Heart left ventricle (tissue), 16 donors: ENCODE data around the gene GALNT9. TPM values are rescaled to one million over a fixed set of nuclear protein-coding genes. Genes with fewer than 3 reads are reported as not detected.
A peak's percentile ranks its signal among the peaks of the same experiment; 100 is the strongest.

Source experiments
- ATAC-seq, 4 donors: fragments of 200-7000 bp; cut with Tn5 transposase; one replicate each; pipeline ENCODE4 v1.9.1; 2020 to 2022; ENCODE audit warnings: moderate library complexity in 4 of 4, mild to moderate bottlenecking in 3 of 4, moderate number of reproducible peaks in 1 of 4
- DNase-seq, 5 donors: peaks; one replicate each; pipeline ENCODE4 v3.0.0-alpha.2; 2020
- H3K27ac ChIP-seq, 12 donors: fragments of 200-600 bp; sonication (generic) in 4 of 12; one replicate each; pipeline versions ENCODE4 v1.5.0 to v1.8.0; 2016 to 2022; ENCODE audit warnings: mild to moderate bottlenecking in 2 of 12
- H3K27me3 ChIP-seq, 9 donors: fragments of 200-600 bp; sonication (generic) in 2 of 9; one replicate each; pipeline versions ENCODE4 v1.5.1 to v1.8.0; 2016 to 2022; ENCODE audit warnings: mild to moderate bottlenecking in 3 of 9
- H3K36me3 ChIP-seq, 9 donors: fragments of 200-600 bp; sonication (generic) in 2 of 9; one replicate each; pipeline versions ENCODE4 v1.5.0 to v1.8.0; 2018 to 2022; ENCODE audit warnings: mild to moderate bottlenecking in 2 of 9
- H3K4me1 ChIP-seq, 12 donors: fragments of 200-600 bp; sonication (generic) in 4 of 12; one replicate each; pipeline versions ENCODE4 v1.5.0 to v1.8.0; 2016 to 2022; ENCODE audit warnings: mild to moderate bottlenecking in 3 of 12
- H3K4me3 ChIP-seq, 12 donors: fragments of 200-600 bp; sonication (generic) in 4 of 12; one replicate each; pipeline versions ENCODE4 v1.5.0 to v1.8.0; 2017 to 2022; ENCODE audit warnings: mild to moderate bottlenecking in 9 of 12, moderate library complexity in 4 of 12
- H3K9me3 ChIP-seq, 12 donors: fragments of 200-600 bp; sonication (generic) in 4 of 12; one replicate each; pipeline versions ENCODE4 v1.5.0 to v1.8.0; 2016 to 2022; ENCODE audit warnings: mild to moderate bottlenecking in 1 of 12
- POLR2A ChIP-seq, 2 donors: fragments of 450-650 bp; IDR thresholded peaks; one replicate each; pipeline ENCODE4 v1.6.1; 2017; ENCODE audit warnings: antibody characterized with exemption in 2 of 2, mild to moderate bottlenecking in 2 of 2, moderate library complexity in 2 of 2
- WGBS, 4 donors: extraction: QIAGEN DNeasy Blood & Tissue Kit in 2 of 4; methylation state at CpG; one replicate each; pipeline versions ENCODE4 v1.1.5 to v1.1.7; 2013 to 2018; 5-methylcytosine and 5-hydroxymethylcytosine counted together
- intact Hi-C, 10 donors: fragments of 100-400 bp; cut with DNase I; formaldehyde crosslinking; loops; one replicate each; pipeline versions ENCODE4 v1.11.1 to v1.14.2; 2022
- polyA plus RNA-seq, 2 donors: library from polyadenylated mRNA; stranded (reverse); fragments of 200-250 nt; gene quantifications; one replicate each; pipeline ENCODE4 v1.2.3, GENCODE V29; 2013
- total RNA-seq, 9 donors: library from RNA; depleted of rRNA in 2 of 9; stranded (reverse); fragments of >200 nt in 2 of 9; fragmentation: NEBNext Ultra II Directional in 3 of 9; extraction: Animal tissue kit (Norgen Biotek cat#: 25700) in 3 of 9; gene quantifications; one replicate each; pipeline versions ENCODE4 v1.1.0 to v1.2.4, GENCODE V29; 2016 to 2023
- TF ChIP-seq, protein P1 (sequence below), 12 donors: fragments of 200-600 bp; sonication (generic) in 4 of 12; IDR thresholded peaks; one replicate each; pipeline versions ENCODE4 v1.5.0 to v1.8.0; 2018 to 2022; ENCODE audit warnings: antibody characterized with exemption in 12 of 12, mild to moderate bottlenecking in 5 of 12
- donor health status: ischemic (EF 13 %, LVEDD 7.1; RV severe dilation, severe dysfunction).
- donor health status: healthy with polysubstance abuse.
- donor health status: DM: no; HTN: yes; CAD: no.
- donor health status: DM: no; HTN: no; CAD: no.
- donor health status: ischemic (EF 25% LVEDD 6.9; RV normal size, moderate dysfunction).
- donor health status: ischemic (EF 25% LVEDD 5.7; RV mildly dilated, moderate dysfunction).
- donor health status: healthy.
- donor health status: DM: yes; HTN: yes; CAD: no.
- donor health status: ischemic (EF 35%, LVEDD 5.7; RV mildly dilated, moderate dysfunction).
- donor health status: nonischemic (EF 11% LVEDD 7.7; RV severe dilation, severe dysfunction).
- donor health status: DM: yes; HTN: yes; CAD: no.
- donor health status: PGD.
- donor health status: ischemic (EF 29% LVEDD 5.4; RV normal size, mild dysfunction).
- donor health status: nonischemic (EF 23%, LVEDD 6.1; RV moderate dilation, normal function).

The GALNT9 gene
- total and polyA plus RNA-seq, 11 donors, result 10.3 TPM; not detected in 10

DNA sequence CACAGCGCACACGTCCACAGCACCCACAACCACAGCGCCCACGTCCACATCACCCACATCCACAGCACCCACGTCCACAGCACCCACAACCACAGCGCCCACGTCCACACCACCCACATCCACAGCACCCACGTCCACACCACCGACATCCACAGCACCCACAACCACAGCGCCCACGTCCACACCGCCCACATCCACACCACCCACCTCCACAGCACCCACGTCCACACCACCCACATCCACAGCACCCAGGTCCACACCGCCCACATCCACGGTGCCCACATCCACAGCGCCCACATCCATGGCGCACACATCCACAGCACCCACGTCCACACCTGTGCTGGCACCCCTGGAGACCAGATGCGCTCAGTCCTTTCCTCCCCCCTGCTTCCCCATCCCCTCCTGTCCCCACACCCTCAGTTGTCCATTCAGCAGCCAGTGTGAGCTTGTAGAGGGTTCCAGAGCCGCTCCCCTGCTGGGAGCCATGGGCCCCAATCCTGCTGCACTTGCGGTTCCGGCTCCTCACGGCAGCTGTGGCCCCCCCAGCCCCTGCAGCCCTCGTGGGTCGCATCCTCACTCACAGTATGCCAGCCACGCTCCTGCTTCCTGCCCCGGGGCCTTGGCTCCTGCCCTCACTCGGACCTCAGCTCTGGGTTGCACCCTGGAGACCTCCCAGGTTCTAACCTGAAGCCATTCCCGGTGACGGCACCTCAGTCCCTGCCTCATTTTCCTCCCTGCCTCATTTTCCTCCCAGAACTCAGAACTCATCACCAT is 37.8 kb downstream of the GALNT9 start:
- Histone ChIP-seq H3K4me1 (peaks cover 0 to 2% (median 0%) of the 10 kb centered on the region in 12 donors), H3K27ac (no peak overlapping the region), H3K27me3 (peaks cover 5 to 61% (median 26%) of the 10 kb centered on the region in 9 donors), H3K4me3 (no peak overlapping the region), H3K36me3 (no peaks in the 10 kb centered on the region), H3K9me3 (no peaks in the 10 kb centered on the region)
- intact Hi-C loops, result no loop called here
- TF ChIP-seq, protein P1, sequence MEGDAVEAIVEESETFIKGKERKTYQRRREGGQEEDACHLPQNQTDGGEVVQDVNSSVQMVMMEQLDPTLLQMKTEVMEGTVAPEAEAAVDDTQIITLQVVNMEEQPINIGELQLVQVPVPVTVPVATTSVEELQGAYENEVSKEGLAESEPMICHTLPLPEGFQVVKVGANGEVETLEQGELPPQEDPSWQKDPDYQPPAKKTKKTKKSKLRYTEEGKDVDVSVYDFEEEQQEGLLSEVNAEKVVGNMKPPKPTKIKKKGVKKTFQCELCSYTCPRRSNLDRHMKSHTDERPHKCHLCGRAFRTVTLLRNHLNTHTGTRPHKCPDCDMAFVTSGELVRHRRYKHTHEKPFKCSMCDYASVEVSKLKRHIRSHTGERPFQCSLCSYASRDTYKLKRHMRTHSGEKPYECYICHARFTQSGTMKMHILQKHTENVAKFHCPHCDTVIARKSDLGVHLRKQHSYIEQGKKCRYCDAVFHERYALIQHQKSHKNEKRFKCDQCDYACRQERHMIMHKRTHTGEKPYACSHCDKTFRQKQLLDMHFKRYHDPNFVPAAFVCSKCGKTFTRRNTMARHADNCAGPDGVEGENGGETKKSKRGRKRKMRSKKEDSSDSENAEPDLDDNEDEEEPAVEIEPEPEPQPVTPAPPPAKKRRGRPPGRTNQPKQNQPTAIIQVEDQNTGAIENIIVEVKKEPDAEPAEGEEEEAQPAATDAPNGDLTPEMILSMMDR (IDR thresholded peaks at IDR 0.05), result no peak
- TF ChIP-seq POLR2A (IDR thresholded peaks at IDR 0.05), result no peak
- WGBS, 4 donors, result 86 to 96% (median 95%) methylated on average over 28 to 30 of the region's 30 CpGs
- DNase-seq, result no peak
- no peak for ATAC-seq

DNA sequence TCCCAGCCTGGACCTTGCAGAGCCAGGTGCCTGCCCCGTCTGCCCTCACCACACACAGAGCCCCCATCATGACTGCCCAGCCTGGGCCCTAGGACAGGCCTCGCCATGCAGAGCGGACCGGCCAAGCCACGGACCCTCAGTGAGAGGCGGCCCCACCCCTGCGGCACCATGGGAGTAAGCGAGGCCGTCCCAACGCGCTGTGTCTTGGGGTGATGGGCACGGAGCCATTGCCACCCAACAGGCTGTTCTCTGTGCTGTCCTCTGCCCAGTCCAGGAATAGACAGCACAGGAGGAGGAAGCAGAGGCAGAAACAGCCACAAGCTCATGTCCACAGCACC is 39.2 kb downstream of the GALNT9 start:
- peaks cover 12 to 61% (median 38%) of the 10 kb centered on the region in 9 donors for H3K27me3 ChIP-seq
- H3K4me3 ChIP-seq, result no peak overlapping the region
- H3K9me3 ChIP-seq, result no peaks in the 10 kb centered on the region
- no peaks in the 10 kb centered on the region for H3K36me3 ChIP-seq
- DNase-seq (peak in 1 of 5 donors; percentile 39), ATAC-seq (no peak)
- H3K27ac ChIP-seq, result no peak overlapping the region
- intact Hi-C loops, result no loop called here
- 96 to 98% (median 96%) methylated on average over 8 to 12 of the region's 12 CpGs for WGBS, 4 donors
- TF ChIP-seq, protein P1 (IDR thresholded peaks at IDR 0.05), result no peak
- no peak for TF ChIP-seq POLR2A (IDR thresholded peaks at IDR 0.05)
- peaks cover 0 to 11% (median 0%) of the 10 kb centered on the region in 12 donors for H3K4me1 ChIP-seq

DNA sequence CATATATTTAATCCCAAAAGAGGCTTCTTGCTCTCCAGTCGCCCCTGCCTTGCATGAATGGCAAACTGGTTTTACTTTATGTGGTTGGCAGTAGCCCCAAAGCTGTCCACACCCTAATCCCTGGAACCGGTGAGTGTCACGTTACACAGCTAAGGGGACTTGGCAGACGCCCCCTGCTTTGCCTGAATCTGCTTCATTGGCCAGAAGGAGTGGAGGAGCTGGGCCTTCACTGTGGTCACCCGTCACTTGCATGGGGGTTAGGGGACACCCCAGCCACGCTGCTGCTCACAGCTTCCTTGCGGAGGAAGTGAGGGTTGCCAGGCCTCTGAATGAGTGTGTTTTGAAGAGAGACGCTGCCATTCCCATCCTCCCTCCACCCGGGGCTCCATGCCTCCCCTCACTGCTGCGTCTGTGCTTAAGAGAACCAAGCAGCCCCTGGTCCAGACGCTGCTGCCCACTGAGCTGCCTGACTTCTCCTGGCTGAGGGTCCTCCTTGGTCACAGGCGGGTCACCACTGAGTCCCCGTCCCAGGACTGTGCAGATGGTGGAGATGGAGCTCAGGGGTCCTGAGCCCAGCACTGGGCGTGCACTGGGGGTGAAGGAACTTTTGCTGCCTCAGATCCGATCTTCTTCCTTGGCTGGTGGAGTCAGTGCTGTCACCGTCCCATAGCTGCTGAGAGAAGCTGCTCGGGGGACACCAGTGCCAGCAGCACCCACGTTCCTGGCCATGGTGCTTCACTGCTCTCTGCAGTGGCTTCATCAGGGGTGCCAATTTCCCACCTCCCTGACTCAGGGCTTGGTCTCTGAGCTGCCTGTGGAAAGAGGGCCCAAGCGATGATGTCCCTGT is 39.8 kb downstream of the GALNT9 start:
- intact Hi-C loops, result no loop called here

More for the DNA sequence above, 39.8 kb downstream of the GALNT9 start:
- no peak overlapping the region for H3K27ac ChIP-seq
- no peaks in the 10 kb centered on the region for H3K36me3 ChIP-seq
- TF ChIP-seq, protein P1 (IDR thresholded peaks at IDR 0.05), result no peak
- 23 to 51% (median 41%) methylated on average over 11 to 19 of the region's 19 CpGs for WGBS, 4 donors
- H3K9me3 ChIP-seq, result no peaks in the 10 kb centered on the region
- peaks cover 10 to 58% (median 32%) of the 10 kb centered on the region in 9 donors for H3K27me3 ChIP-seq
- no peak for ATAC-seq
- DNase-seq, result peak in 1 of 5 donors; percentile 59
- H3K4me1 ChIP-seq, result peaks cover 0 to 11% (median 0%) of the 10 kb centered on the region in 12 donors
- no peak overlapping the region for H3K4me3 ChIP-seq
